A549 treated with DMSO at 1 μM for 4 hours (cell line): Measurements from ENCODE around the gene KRT14. TPM values are rescaled to one million over a fixed set of nuclear protein-coding genes. Genes with fewer than 3 reads are reported as not detected.

ENCODE experiments used
- total RNA-seq: library from RNA; stranded (reverse); fragments of 200-300 nt; extraction: Qiagen RNA extraction; gene quantifications from 5 replicates; pipeline ENCODE4 v1.2.3, GENCODE V29; 2022; ENCODE audit warnings: low read depth

KRT14 gene
- 0.08 to 0.36 TPM (median 0.15 TPM) in 4 of 5 replicates, not detected in the other for total RNA-seq

GRCh38 chr17:41586863-41587495 is at the start of gene KRT14:
Gene KRT14 (minus strand): TSS chr17:41586895. CDS start chr17:41586834, 61 bp downstream.

GRCh38 chr17:41624208-41625101 is 37.8 kb upstream of the KRT14 start, which contains the start of gene KRT17:
Gene KRT17 (minus strand): TSS chr17:41624575. CDS start chr17:41624509, 66 bp downstream.

GRCh38 chr17:41612376-41613160 is 25.9 kb upstream of the KRT14 start, which contains the start of gene KRT16:
Gene KRT16 (minus strand): TSS chr17:41612767. CDS start chr17:41612688, 79 bp downstream.

GRCh38 chr17:41571561-41572434 is 14.9 kb downstream of the KRT14 start, which contains the start of gene KRT9:
Gene KRT9 (minus strand): TSS chr17:41572059. CDS start chr17:41571992, 67 bp downstream.

Other genes with a start within 250 kb of the KRT14 start
- gene KRT33A, start 236.1 kb downstream of the KRT14 start, total RNA-seq, result not detected in 5 replicates
- 0.07 to 0.28 TPM (median 0.15 TPM) in 3 of 5 replicates, not detected in the others for gene KRT33B, start 217.1 kb downstream of the KRT14 start, total RNA-seq
- 0.29 to 0.53 TPM (median 0.49 TPM) in 5 replicates for gene KRT34, start 204.6 kb downstream of the KRT14 start, total RNA-seq
- not detected in 5 replicates for gene KRT31, start 189.3 kb downstream of the KRT14 start, total RNA-seq
- gene KRT37, start 162.3 kb downstream of the KRT14 start, total RNA-seq, result not detected in 5 replicates
- not detected in 5 replicates for gene KRT38, start 145.9 kb downstream of the KRT14 start, total RNA-seq
- not detected in 5 replicates for gene KRT32, start 119.5 kb downstream of the KRT14 start, total RNA-seq
- not detected in 5 replicates for gene KRT35, start 105.7 kb downstream of the KRT14 start, total RNA-seq
- not detected in 5 replicates for gene KRT36, start 97.0 kb downstream of the KRT14 start, total RNA-seq
- 0.08 to 0.19 TPM (median 0.16 TPM) in 4 of 5 replicates, not detected in the other for gene KRT13, start 81.3 kb downstream of the KRT14 start, total RNA-seq
- gene KRT15, start 68.0 kb downstream of the KRT14 start, total RNA-seq, result 2.6 to 6.5 TPM (median 5.1 TPM) in 5 replicates
- gene KRT19, start 58.6 kb downstream of the KRT14 start, total RNA-seq, result 41.3 to 68.5 TPM (median 54.7 TPM) in 5 replicates
- not detected in 5 replicates for gene KRT9, start 14.8 kb downstream of the KRT14 start, total RNA-seq
- gene KRT16, start 25.9 kb upstream of the KRT14 start, total RNA-seq, result 0.27 to 0.88 TPM (median 0.77 TPM) in 5 replicates
- 0.81 to 1.3 TPM (median 0.97 TPM) in 5 replicates for gene KRT17, start 37.7 kb upstream of the KRT14 start, total RNA-seq
- 1,132 to 1,691 TPM (median 1,434 TPM) in 5 replicates for gene EIF1, start 102.0 kb upstream of the KRT14 start, total RNA-seq
- 0.23 to 0.57 TPM (median 0.26 TPM) in 3 of 5 replicates, not detected in the others for gene GAST, start 125.4 kb upstream of the KRT14 start, total RNA-seq
- 1.1 to 2.1 TPM (median 1.7 TPM) in 5 replicates for gene HAP1, start 147.7 kb upstream of the KRT14 start, total RNA-seq
- gene JUP, start 199.8 kb upstream of the KRT14 start, total RNA-seq, result 90.4 to 127 TPM (median 110 TPM) in 5 replicates
- 35.3 to 39.9 TPM (median 36.1 TPM) in 5 replicates for gene P3H4, start 225.1 kb upstream of the KRT14 start, total RNA-seq
- gene FKBP10, start 226.1 kb upstream of the KRT14 start, total RNA-seq, result 95.7 to 118 TPM (median 108 TPM) in 5 replicates
- gene NT5C3B, start 249.3 kb upstream of the KRT14 start, total RNA-seq, result 104 to 117 TPM (median 110 TPM) in 5 replicates